ENCODE data around the gene PPCDC. TPM values are rescaled to one million over a fixed set of nuclear protein-coding genes. Genes with fewer than 3 reads are reported as not detected.
A peak's percentile ranks its signal among the peaks of the same experiment; 100 is the strongest.

PPCDC gene
- total and polyA plus RNA-seq, 10 of the 15 experiments (the other 5 are each of a cell fraction or from before 2014, with no cell fraction given), result 32.5 to 135 (median 55.0) TPM

DNA sequence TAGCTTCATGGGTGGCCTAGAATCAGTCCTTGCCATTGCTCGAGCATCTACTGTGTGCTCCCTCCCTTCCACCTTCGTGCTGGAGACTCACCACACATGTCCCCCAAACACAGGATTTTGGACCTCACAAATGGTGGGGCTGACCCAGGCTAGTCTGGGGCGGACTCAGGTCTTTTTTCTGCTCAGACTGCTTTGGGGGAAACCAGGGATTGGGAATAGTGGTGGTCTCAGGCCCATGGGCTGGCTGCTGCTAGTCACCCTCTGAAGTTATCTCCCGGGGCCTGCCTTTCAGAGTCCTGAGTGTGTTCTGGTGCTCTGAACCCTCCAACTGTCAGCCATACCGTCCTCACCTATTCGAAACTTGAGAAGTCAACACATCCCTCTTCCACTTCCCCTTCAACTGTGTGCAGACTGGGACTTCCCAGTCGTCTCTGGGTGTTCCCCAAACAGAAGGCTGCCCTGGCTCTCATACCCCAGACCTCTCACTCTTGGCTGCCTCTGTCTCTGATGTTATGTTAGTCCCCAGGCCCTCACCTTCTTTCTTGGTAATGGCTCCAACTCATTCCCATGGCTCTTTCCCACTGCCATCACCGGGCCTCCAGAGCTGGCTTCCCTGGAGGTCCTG is 46.0 kb downstream of the PPCDC start (continued):
- TF ChIP-seq, protein P1, sequence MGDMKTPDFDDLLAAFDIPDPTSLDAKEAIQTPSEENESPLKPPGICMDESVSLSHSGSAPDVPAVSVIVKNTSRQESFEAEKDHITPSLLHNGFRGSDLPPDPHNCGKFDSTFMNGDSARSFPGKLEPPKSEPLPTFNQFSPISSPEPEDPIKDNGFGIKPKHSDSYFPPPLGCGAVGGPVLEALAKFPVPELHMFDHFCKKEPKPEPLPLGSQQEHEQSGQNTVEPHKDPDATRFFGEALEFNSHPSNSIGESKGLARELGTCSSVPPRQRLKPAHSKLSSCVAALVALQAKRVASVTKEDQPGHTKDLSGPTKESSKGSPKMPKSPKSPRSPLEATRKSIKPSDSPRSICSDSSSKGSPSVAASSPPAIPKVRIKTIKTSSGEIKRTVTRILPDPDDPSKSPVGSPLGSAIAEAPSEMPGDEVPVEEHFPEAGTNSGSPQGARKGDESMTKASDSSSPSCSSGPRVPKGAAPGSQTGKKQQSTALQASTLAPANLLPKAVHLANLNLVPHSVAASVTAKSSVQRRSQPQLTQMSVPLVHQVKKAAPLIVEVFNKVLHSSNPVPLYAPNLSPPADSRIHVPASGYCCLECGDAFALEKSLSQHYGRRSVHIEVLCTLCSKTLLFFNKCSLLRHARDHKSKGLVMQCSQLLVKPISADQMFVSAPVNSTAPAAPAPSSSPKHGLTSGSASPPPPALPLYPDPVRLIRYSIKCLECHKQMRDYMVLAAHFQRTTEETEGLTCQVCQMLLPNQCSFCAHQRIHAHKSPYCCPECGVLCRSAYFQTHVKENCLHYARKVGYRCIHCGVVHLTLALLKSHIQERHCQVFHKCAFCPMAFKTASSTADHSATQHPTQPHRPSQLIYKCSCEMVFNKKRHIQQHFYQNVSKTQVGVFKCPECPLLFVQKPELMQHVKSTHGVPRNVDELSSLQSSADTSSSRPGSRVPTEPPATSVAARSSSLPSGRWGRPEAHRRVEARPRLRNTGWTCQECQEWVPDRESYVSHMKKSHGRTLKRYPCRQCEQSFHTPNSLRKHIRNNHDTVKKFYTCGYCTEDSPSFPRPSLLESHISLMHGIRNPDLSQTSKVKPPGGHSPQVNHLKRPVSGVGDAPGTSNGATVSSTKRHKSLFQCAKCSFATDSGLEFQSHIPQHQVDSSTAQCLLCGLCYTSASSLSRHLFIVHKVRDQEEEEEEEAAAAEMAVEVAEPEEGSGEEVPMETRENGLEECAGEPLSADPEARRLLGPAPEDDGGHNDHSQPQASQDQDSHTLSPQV (IDR thresholded peaks at IDR 0.05), result peak; percentile 7; the same call in 1 of the 2 replicates
- TF ChIP-seq NRF1 (conservative IDR thresholded peaks at IDR 0.05; ENCODE audit: low read depth, low read length), result no peak
- no peak for TF ChIP-seq ASH2L (IDR thresholded peaks at IDR 0.05; ENCODE audit: borderline replicate concordance, low read depth)
- TF ChIP-seq KDM1A (IDR thresholded peaks at IDR 0.05; ENCODE audit: borderline replicate concordance), result no peak
- peak; percentile 79 for TF ChIP-seq BCL11A (IDR thresholded peaks at IDR 0.05; ENCODE audit: low read depth, low read length)
- TF ChIP-seq FOXM1 (IDR thresholded peaks at IDR 0.05; ENCODE audit: low read depth, low read length), result no peak; the same call in 1 of the 2 replicates
- no peak for TF ChIP-seq PML (IDR thresholded peaks at IDR 0.05; ENCODE audit: low read length)
- TF ChIP-seq, protein P2, sequence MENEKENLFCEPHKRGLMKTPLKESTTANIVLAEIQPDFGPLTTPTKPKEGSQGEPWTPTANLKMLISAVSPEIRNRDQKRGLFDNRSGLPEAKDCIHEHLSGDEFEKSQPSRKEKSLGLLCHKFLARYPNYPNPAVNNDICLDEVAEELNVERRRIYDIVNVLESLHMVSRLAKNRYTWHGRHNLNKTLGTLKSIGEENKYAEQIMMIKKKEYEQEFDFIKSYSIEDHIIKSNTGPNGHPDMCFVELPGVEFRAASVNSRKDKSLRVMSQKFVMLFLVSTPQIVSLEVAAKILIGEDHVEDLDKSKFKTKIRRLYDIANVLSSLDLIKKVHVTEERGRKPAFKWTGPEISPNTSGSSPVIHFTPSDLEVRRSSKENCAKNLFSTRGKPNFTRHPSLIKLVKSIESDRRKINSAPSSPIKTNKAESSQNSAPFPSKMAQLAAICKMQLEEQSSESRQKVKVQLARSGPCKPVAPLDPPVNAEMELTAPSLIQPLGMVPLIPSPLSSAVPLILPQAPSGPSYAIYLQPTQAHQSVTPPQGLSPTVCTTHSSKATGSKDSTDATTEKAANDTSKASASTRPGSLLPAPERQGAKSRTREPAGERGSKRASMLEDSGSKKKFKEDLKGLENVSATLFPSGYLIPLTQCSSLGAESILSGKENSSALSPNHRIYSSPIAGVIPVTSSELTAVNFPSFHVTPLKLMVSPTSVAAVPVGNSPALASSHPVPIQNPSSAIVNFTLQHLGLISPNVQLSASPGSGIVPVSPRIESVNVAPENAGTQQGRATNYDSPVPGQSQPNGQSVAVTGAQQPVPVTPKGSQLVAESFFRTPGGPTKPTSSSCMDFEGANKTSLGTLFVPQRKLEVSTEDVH (IDR thresholded peaks at IDR 0.05; ENCODE audit: low read depth, partially characterized antibody), result no peak
- TF ChIP-seq NBN (IDR thresholded peaks at IDR 0.05), result peak; percentile 90; the same call in 1 of the 2 replicates
- no peak for TF ChIP-seq NR2C2 (IDR thresholded peaks at IDR 0.05; ENCODE audit: borderline replicate concordance, control insufficient read depth, insufficient read length, low read depth)
- TF ChIP-seq EED (IDR thresholded peaks at IDR 0.05; ENCODE audit: low read depth), result peak; percentile 87
- peak; percentile 67; the same call in 1 of the 2 replicates for TF ChIP-seq CREM (IDR thresholded peaks at IDR 0.05; ENCODE audit: low read depth)
- TF ChIP-seq, protein P3, sequence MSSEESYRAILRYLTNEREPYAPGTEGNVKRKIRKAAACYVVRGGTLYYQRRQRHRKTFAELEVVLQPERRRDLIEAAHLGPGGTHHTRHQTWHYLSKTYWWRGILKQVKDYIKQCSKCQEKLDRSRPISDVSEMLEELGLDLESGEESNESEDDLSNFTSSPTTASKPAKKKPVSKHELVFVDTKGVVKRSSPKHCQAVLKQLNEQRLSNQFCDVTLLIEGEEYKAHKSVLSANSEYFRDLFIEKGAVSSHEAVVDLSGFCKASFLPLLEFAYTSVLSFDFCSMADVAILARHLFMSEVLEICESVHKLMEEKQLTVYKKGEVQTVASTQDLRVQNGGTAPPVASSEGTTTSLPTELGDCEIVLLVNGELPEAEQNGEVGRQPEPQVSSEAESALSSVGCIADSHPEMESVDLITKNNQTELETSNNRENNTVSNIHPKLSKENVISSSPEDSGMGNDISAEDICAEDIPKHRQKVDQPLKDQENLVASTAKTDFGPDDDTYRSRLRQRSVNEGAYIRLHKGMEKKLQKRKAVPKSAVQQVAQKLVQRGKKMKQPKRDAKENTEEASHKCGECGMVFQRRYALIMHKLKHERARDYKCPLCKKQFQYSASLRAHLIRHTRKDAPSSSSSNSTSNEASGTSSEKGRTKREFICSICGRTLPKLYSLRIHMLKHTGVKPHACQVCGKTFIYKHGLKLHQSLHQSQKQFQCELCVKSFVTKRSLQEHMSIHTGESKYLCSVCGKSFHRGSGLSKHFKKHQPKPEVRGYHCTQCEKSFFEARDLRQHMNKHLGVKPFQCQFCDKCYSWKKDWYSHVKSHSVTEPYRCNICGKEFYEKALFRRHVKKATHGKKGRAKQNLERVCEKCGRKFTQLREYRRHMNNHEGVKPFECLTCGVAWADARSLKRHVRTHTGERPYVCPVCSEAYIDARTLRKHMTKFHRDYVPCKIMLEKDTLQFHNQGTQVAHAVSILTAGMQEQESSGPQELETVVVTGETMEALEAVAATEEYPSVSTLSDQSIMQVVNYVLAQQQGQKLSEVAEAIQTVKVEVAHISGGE (CRISPR knock-in tag; IDR thresholded peaks at IDR 0.05), result no peak
- no peak for TF ChIP-seq ZZZ3 (IDR thresholded peaks at IDR 0.05; ENCODE audit: control insufficient read depth, insufficient read length, low read depth)
- TF ChIP-seq, protein P4, sequence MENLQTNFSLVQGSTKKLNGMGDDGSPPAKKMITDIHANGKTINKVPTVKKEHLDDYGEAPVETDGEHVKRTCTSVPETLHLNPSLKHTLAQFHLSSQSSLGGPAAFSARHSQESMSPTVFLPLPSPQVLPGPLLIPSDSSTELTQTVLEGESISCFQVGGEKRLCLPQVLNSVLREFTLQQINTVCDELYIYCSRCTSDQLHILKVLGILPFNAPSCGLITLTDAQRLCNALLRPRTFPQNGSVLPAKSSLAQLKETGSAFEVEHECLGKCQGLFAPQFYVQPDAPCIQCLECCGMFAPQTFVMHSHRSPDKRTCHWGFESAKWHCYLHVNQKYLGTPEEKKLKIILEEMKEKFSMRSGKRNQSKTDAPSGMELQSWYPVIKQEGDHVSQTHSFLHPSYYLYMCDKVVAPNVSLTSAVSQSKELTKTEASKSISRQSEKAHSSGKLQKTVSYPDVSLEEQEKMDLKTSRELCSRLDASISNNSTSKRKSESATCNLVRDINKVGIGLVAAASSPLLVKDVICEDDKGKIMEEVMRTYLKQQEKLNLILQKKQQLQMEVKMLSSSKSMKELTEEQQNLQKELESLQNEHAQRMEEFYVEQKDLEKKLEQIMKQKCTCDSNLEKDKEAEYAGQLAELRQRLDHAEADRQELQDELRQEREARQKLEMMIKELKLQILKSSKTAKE (IDR thresholded peaks at IDR 0.05; ENCODE audit: low read depth, poor library complexity, severe bottlenecking), result peak; percentile 91
- no peak; the same call in 1 of the 2 replicates for TF ChIP-seq LARP7 (IDR thresholded peaks at IDR 0.05)

All from GM12878 (cell line).